K562 (cell line): Measurements from ENCODE around the gene ORMDL3. TPM values are rescaled to one million over a fixed set of nuclear protein-coding genes. Genes with fewer than 3 reads are reported as not detected.

Experiments
- ADNP ChIP-seq: fragments of 200-800 bp; sonication (Bioruptor generic); IDR thresholded peaks from 2 replicates; pipeline ENCODE4 v1.6.1; 2016; ENCODE audit warnings: missing genetic modification characterization, missing compliant biosample characterization
- BRF1 ChIP-seq: IDR thresholded peaks from 3 replicates; pipeline ENCODE4 v1.6.1; 2011; ENCODE audit warnings: borderline replicate concordance, mild to moderate bottlenecking; ENCODE audit not compliant: insufficient read length; ENCODE audit errors: extremely low read depth
- CCNT2 ChIP-seq: IDR thresholded peaks from 2 replicates; pipeline ENCODE4 v1.6.1; 2011; ENCODE audit warnings: borderline replicate concordance, low read depth, mild to moderate bottlenecking, moderate library complexity, mixed read lengths, low read length; ENCODE audit not compliant: insufficient read length; ENCODE audit errors: extremely low read depth
- CEBPZ ChIP-seq: fragments of 150-350 bp; IDR thresholded peaks from 2 replicates; pipeline ENCODE4 v1.6.1; 2014; ENCODE audit warnings: low read depth, mild to moderate bottlenecking, low read length, borderline replicate concordance
- EGR1 ChIP-seq: fragments of 450-650 bp; conservative IDR thresholded peaks from 2 replicates; pipeline ENCODE4 v1.6.1; 2017; ENCODE audit warnings: mild to moderate bottlenecking
- FOXJ2 ChIP-seq: fragments of 200-800 bp; sonication (Bioruptor generic); IDR thresholded peaks from 2 replicates; pipeline ENCODE4 v1.6.1; 2016; ENCODE audit warnings: missing genetic modification characterization, missing compliant biosample characterization
- HIVEP1 ChIP-seq: fragments of 250-450 bp; sonication (Bioruptor Pico); IDR thresholded peaks from 2 replicates; pipeline ENCODE4 v1.4.0; 2020; ENCODE audit warnings: mild to moderate bottlenecking
- KHSRP ChIP-seq: fragments of 450-650 bp; IDR thresholded peaks from 2 replicates; pipeline ENCODE4 v1.6.1; 2017
- MAFK ChIP-seq: IDR thresholded peaks from 2 replicates; pipeline ENCODE4 v1.6.1; 2011; ENCODE audit warnings: low read length, improper control_type of control experiment
- MEIS2 ChIP-seq: fragments of 450-650 bp; IDR thresholded peaks from 2 replicates; pipeline ENCODE4 v1.6.1; 2014; ENCODE audit warnings: mild to moderate bottlenecking; ENCODE audit not compliant: partially characterized antibody
- PTTG1 ChIP-seq: fragments of 450-650 bp; IDR thresholded peaks from 2 replicates; pipeline ENCODE4 v1.6.1; 2016; ENCODE audit warnings: low read depth, mild to moderate bottlenecking, missing genetic modification characterization, missing compliant biosample characterization
- RBM14 ChIP-seq: fragments of 200-400 bp; formaldehyde crosslinking; IDR thresholded peaks from 2 replicates; pipeline ENCODE4 v1.6.1; 2018; ENCODE audit warnings: low read depth, mild to moderate bottlenecking, low read length, moderate library complexity, borderline replicate concordance; ENCODE audit not compliant: insufficient read depth
- SMARCA5 ChIP-seq: fragments of 450-650 bp; IDR thresholded peaks from 2 replicates; pipeline ENCODE4 v1.6.1; 2016
- SOX6 ChIP-seq: fragments of 450-650 bp; IDR thresholded peaks from 2 replicates; pipeline ENCODE4 v1.6.1; 2014; ENCODE audit warnings: mild to moderate bottlenecking
- TAF7 ChIP-seq: fragments of 450-650 bp; IDR thresholded peaks from 2 replicates; pipeline ENCODE4 v1.6.1; 2016; ENCODE audit warnings: missing genetic modification characterization, missing compliant biosample characterization
- ZBTB5 ChIP-seq: fragments of 450-650 bp; IDR thresholded peaks from 2 replicates; pipeline ENCODE4 v1.6.1; 2017; ENCODE audit warnings: antibody characterized with exemption
- ZNF175 ChIP-seq: fragments of 200-800 bp; sonication (Bioruptor generic); IDR thresholded peaks from 2 replicates; pipeline ENCODE4 v1.6.1; 2016; ENCODE audit warnings: low read depth, mild to moderate bottlenecking, missing genetic modification characterization, missing compliant biosample characterization
- ZNF384 ChIP-seq: IDR thresholded peaks from 2 replicates; pipeline ENCODE4 v1.6.1; 2012; ENCODE audit warnings: low read depth, low read length, improper control_type of control experiment
- ZNF583 ChIP-seq: fragments of 250-450 bp; sonication (Bioruptor Pico); IDR thresholded peaks from 2 replicates; pipeline ENCODE4 v1.4.0; 2020
- ZNF592 ChIP-seq: fragments of 450-650 bp; IDR thresholded peaks from 2 replicates; pipeline ENCODE4 v1.6.1; 2017; ENCODE audit warnings: antibody characterized with exemption, mild to moderate bottlenecking
- polyA plus RNA-seq, 8 experiments: library from polyadenylated mRNA; depleted of rRNA in 4 of 8; stranded (reverse) in 5 of 8; unstranded in 3 of 8; fragments of >200 nt; fragmentation: Nextera tagmentation in 2 of 8; fragmentation: Illumina TruSeq in 1 of 8; extraction: Ambion mirVana in 2 of 8; extraction: Trizol in 1 of 8; gene quantifications; 2 replicates each; pipeline versions ENCODE4 v1.2.1 to v1.2.3, GENCODE V29; 2011 to 2014; ENCODE audit warnings: inconsistent platforms in 1 of 8, missing spikeins in 1 of 8
- total RNA-seq, 7 experiments: library from RNA; depleted of rRNA in 6 of 7; stranded (reverse); fragments of >200 nt in 6 of 7; fragmentation: Illumina TruSeq in 2 of 7; extraction: Trizol in 2 of 7; gene quantifications; 2 replicates each; pipeline versions ENCODE4 v1.2.1 to v1.2.3, GENCODE V29; 2011 to 2021; ENCODE audit warnings: low replicate concordance in 1 of 7

ORMDL3 gene
- total and polyA plus RNA-seq, 9 of the 15 experiments (the other 6 are each of a cell fraction or from before 2014, with no cell fraction given) = 2.7 to 57.4 (median 27.1) TPM

- TF ChIP-seq CEBPZ (no peak), SOX6 (no peak), SMARCA5 (no peak), KHSRP (no peak), ZNF592 (no peak), MAFK (peak; percentile 70; the same call in 1 of the 2 replicates), CCNT2 (no peak), EGR1 (no peak), PTTG1 (no peak), ZNF175 (CRISPR knock-in tag) (no peak), TAF7 (no peak), RBM14 (no peak), HIVEP1 (CRISPR knock-in tag) (no peak), ZBTB5 (peak; percentile 84), ZNF384 (no peak), BRF1 (no peak), MEIS2 (no peak), ZNF583 (CRISPR knock-in tag) (no peak), FOXJ2 (no peak), ADNP (no peak)
Measured at GRCh38 chr17:39903158-39903884, 24.1 kb downstream of the ORMDL3 start (continued).
